Activated naive CD4-positive, alpha-beta T cell treated with Interleukin-2 at 50 U/mL for 16 hours (primary cell): ENCODE results near the gene PCBD2.
"Not testable (repeated sequence)": the region's sequence is repeated elsewhere in the genome, so short reads cannot be mapped to it uniquely, and the experiment has no call there.

Source experiments
- DNase-seq: peaks from one replicate; pipeline ENCODE4 v3.0.0-alpha.2; 2020

PCBD2 gene

GRCh38 chr5:134910752-134911151, 5.8 kb downstream of the PCBD2 start:
- not testable (repeated sequence) for DNase-seq

GRCh38 chr5:134911285-134912206, 6.6 kb downstream of the PCBD2 start:
- DNase-seq: no peak

- DNase-seq: no peak
These were observed 8.3 kb downstream of the PCBD2 start for GRCh38 chr5:134913254-134913653.

GRCh38 chr5:134913795-134914194, 8.9 kb downstream of the PCBD2 start:
- no peak for DNase-seq

- DNase-seq: no peak
These were observed 12.3 kb downstream of the PCBD2 start for GRCh38 chr5:134917070-134917815.

- DNase-seq: no peak
These were observed 13.9 kb downstream of the PCBD2 start for GRCh38 chr5:134918861-134919260.

GRCh38 chr5:134920848-134921575, 16.1 kb downstream of the PCBD2 start:
- DNase-seq: no peak

GRCh38 chr5:134932508-134932907, 27.6 kb downstream of the PCBD2 start:
- DNase-seq: no peak

GRCh38 chr5:134934202-134934601, 29.3 kb downstream of the PCBD2 start:
- DNase-seq: no peak

GRCh38 chr5:134935711-134936602, 31.0 kb downstream of the PCBD2 start:
- DNase-seq: no peak

GRCh38 chr5:134937526-134937925, 32.6 kb downstream of the PCBD2 start:
- no peak for DNase-seq

- DNase-seq: no peak
These were observed 33.1 kb downstream of the PCBD2 start for GRCh38 chr5:134938030-134938429.

GRCh38 chr5:134939500-134939899, 34.6 kb downstream of the PCBD2 start:
- DNase-seq: no peak

GRCh38 chr5:134943547-134943946, 38.6 kb downstream of the PCBD2 start:
- no peak for DNase-seq

GRCh38 chr5:134944630-134945029, 39.7 kb downstream of the PCBD2 start:
- DNase-seq: no peak

GRCh38 chr5:134945041-134945440, 40.1 kb downstream of the PCBD2 start:
- no peak for DNase-seq

GRCh38 chr5:134948911-134949310, 44.0 kb downstream of the PCBD2 start:
- no peak for DNase-seq

GRCh38 chr5:134949316-134949715, 44.4 kb downstream of the PCBD2 start:
- DNase-seq: no peak

GRCh38 chr5:134957920-134958608, 53.1 kb downstream of the PCBD2 start:
- no peak for DNase-seq

GRCh38 chr5:134958755-134959154, 53.8 kb downstream of the PCBD2 start:
- no peak for DNase-seq

GRCh38 chr5:134963098-134963497, 58.2 kb downstream of the PCBD2 start:
- DNase-seq: no peak
